Small intestine (tissue), 7 donors: ENCODE data around the gene KRTAP12-2. TPM values are rescaled to one million over a fixed set of nuclear protein-coding genes. Genes with fewer than 3 reads are reported as not detected.
"Not testable (repeated sequence)": the region's sequence is repeated elsewhere in the genome, so short reads cannot be mapped to it uniquely, and the experiment has no call there.

Source experiments
- DNase-seq, 2 donors: peaks; one replicate each; pipeline versions ENCODE4 v3.0.0 to v3.0.0-alpha.2; 2013
- FAIRE-seq: peaks from 2 replicates; lab custom pipeline; 2012; peaks lifted over from hg19 to GRCh38; lab: Jason Lieb, UNC
- H3K27ac ChIP-seq, 3 donors: one replicate each; pipeline ENCODE4 v1.5.1; 2013; ENCODE audit warnings: low read length in 2 of 3, mild to moderate bottlenecking in 2 of 3, control low read depth in 1 of 3, inconsistent platforms in 1 of 3, low read depth in 1 of 3, moderate library complexity in 1 of 3
- H3K27me3 ChIP-seq, 3 donors: one replicate each; pipeline ENCODE4 v1.6.1; 2013; ENCODE audit warnings: low read length in 3 of 3, inconsistent platforms in 1 of 3; ENCODE audit not compliant: control insufficient read depth in 3 of 3, insufficient read depth in 3 of 3
- H3K36me3 ChIP-seq, 3 donors: one replicate each; pipeline ENCODE4 v1.6.1; 2013; ENCODE audit warnings: low read length in 3 of 3, inconsistent platforms in 1 of 3, low read depth in 1 of 3, mild to moderate bottlenecking in 1 of 3, moderate library complexity in 1 of 3; ENCODE audit not compliant: control insufficient read depth in 3 of 3, insufficient read depth in 2 of 3
- H3K4me1 ChIP-seq, 3 donors: one replicate each; pipeline ENCODE4 v1.6.1; 2013; ENCODE audit warnings: low read length in 2 of 3, inconsistent platforms in 1 of 3, low read depth in 1 of 3, mild to moderate bottlenecking in 1 of 3, moderate library complexity in 1 of 3; ENCODE audit not compliant: control insufficient read depth in 3 of 3, insufficient read depth in 2 of 3
- H3K4me3 ChIP-seq, 3 donors: one replicate each; pipeline ENCODE4 v1.5.1; 2013; ENCODE audit warnings: low read length in 3 of 3, control low read depth in 1 of 3, inconsistent platforms in 1 of 3, low read depth in 1 of 3, mild to moderate bottlenecking in 1 of 3, moderate library complexity in 1 of 3
- H3K9me3 ChIP-seq, 2 donors: one replicate each; pipeline ENCODE4 v1.6.1; 2013; ENCODE audit warnings: low read depth in 1 of 2, low read length in 1 of 2; ENCODE audit not compliant: control insufficient read depth in 2 of 2, insufficient read depth in 1 of 2
- WGBS, 3 donors: extraction: QIAGEN DNeasy Blood & Tissue Kit; methylation state at CpG; one replicate each; pipeline ENCODE4 v1.1.7; 2013; 5-methylcytosine and 5-hydroxymethylcytosine counted together
- polyA plus RNA-seq, 4 donors: library from polyadenylated mRNA; stranded (reverse) in 3 of 4; unstranded in 1 of 4; fragments of 200-250 nt in 3 of 4; fragments of 120-200 nt in 1 of 4; gene quantifications; one replicate each; pipeline versions ENCODE4 v1.2.1 to v1.2.3, GENCODE V29; 2013
- donor health status: healthy with polysubstance abuse.
- donor health status: control.
- donor health status: control.
- donor health status: Bipolar disorder and iron deficiency.
- donor health status: healthy.

KRTAP12-2 gene
- polyA plus RNA-seq, 4 donors = not detected

- Histone ChIP-seq H3K9me3 (no peaks in the 10 kb centered on the region), H3K36me3 (no peaks in the 10 kb centered on the region), H3K4me3 (no peak overlapping the region), H3K27ac (peak overlapping the region in 1 of 3 donors; percentile 58), H3K27me3 (peaks cover 0 to 50% (median 12%) of the 10 kb centered on the region in 3 donors), H3K4me1 (peaks cover 0 to 12% (median 0%) of the 10 kb centered on the region in 3 donors)
- 24 to 35% (median 33%) methylated on average over 32 to 35 of the region's 35 CpGs for WGBS, 3 donors
- FAIRE-seq (no peak), DNase-seq (peak in 1 of 2 donors; percentile 58)
Measured at GRCh38 chr21:44697811-44698734, 31.3 kb upstream of the KRTAP12-2 start.

- peaks cover 0 to 46% (median 12%) of the 10 kb centered on the region in 3 donors for H3K27me3 ChIP-seq
- H3K4me1 ChIP-seq = peaks cover 0 to 12% (median 0%) of the 10 kb centered on the region in 3 donors
- not testable (repeated sequence) for H3K4me3 ChIP-seq, H3K9me3 ChIP-seq, DNase-seq, FAIRE-seq, H3K36me3 ChIP-seq
- peak within 1 kb of the TSS in 1 of 3 donors; percentile 47 for H3K27ac ChIP-seq
- whole genome bisulfite sequencing, 3 donors = 27 to 50% (median 37%) methylated on average over 13 to 21 of the region's 21 CpGs
Measured at GRCh38 chr21:44697172-44697810, 30.6 kb upstream of the KRTAP12-2 start, which contains the start of gene KRTAP10-12. Gene KRTAP10-12 (plus strand): TSS chr21:44697172. CDS start chr21:44697202, 30 bp downstream.

GRCh38 chr21:44696572-44696971, 29.8 kb upstream of the KRTAP12-2 start:
- WGBS, 3 donors = 56 to 72% (median 64%) methylated on average over 10 of the region's 10 CpGs
- Histone ChIP-seq H3K4me1 (peaks cover 0 to 12% (median 0%) of the 10 kb centered on the region in 3 donors), H3K27me3 (peaks cover 0 to 41% (median 12%) of the 10 kb centered on the region in 3 donors), H3K36me3 (no peaks in the 10 kb centered on the region), H3K27ac (no peak overlapping the region), H3K4me3 (no peak overlapping the region), H3K9me3 (no peaks in the 10 kb centered on the region)
- FAIRE-seq (no peak), DNase-seq (no peak)

GRCh38 chr21:44695641-44696040, 28.9 kb upstream of the KRTAP12-2 start:
- Histone ChIP-seq H3K9me3 (no peaks in the 10 kb centered on the region), H3K27ac (no peak overlapping the region), H3K27me3 (peaks cover 0 to 34% (median 12%) of the 10 kb centered on the region in 3 donors), H3K36me3 (no peaks in the 10 kb centered on the region), H3K4me1 (peaks cover 0 to 12% (median 0%) of the 10 kb centered on the region in 3 donors), H3K4me3 (no peak overlapping the region)
- FAIRE-seq (no peak), DNase-seq (no peak)
- WGBS, 3 donors = 69 to 81% (median 80%) methylated on average over 8 of the region's 8 CpGs

- H3K4me1 ChIP-seq = peaks cover 0 to 12% (median 0%) of the 10 kb centered on the region in 3 donors
- FAIRE-seq (no peak), DNase-seq (no peak)
- H3K36me3 ChIP-seq = no peaks in the 10 kb centered on the region
- H3K4me3 ChIP-seq = no peak overlapping the region
- WGBS, 3 donors = 56 to 65% (median 64%) methylated on average over 8 of the region's 8 CpGs
- no peaks in the 10 kb centered on the region for H3K9me3 ChIP-seq
- H3K27me3 ChIP-seq = peaks cover 0 to 29% (median 10%) of the 10 kb centered on the region in 3 donors
- H3K27ac ChIP-seq = no peak overlapping the region
Measured at GRCh38 chr21:44695184-44695583, 28.5 kb upstream of the KRTAP12-2 start.

GRCh38 chr21:44694776-44695175, 28.0 kb upstream of the KRTAP12-2 start:
- peaks cover 0 to 26% (median 10%) of the 10 kb centered on the region in 3 donors for H3K27me3 ChIP-seq
- DNase-seq (no peak), FAIRE-seq (no peak)
- no peak overlapping the region for H3K27ac ChIP-seq
- WGBS, 3 donors = 64 to 67% (median 65%) methylated on average over 11 of the region's 11 CpGs
- H3K9me3 ChIP-seq = no peaks in the 10 kb centered on the region
- H3K4me3 ChIP-seq = no peak overlapping the region
- no peaks in the 10 kb centered on the region for H3K36me3 ChIP-seq
- peaks cover 0 to 12% (median 0%) of the 10 kb centered on the region in 3 donors for H3K4me1 ChIP-seq

GRCh38 chr21:44692798-44693512, 26.2 kb upstream of the KRTAP12-2 start:
- Histone ChIP-seq H3K36me3 (no peaks in the 10 kb centered on the region), H3K4me1 (peaks cover 0 to 3% (median 0%) of the 10 kb centered on the region in 3 donors), H3K9me3 (no peaks in the 10 kb centered on the region), H3K27me3 (peaks cover 0 to 15% (median under 1%) of the 10 kb centered on the region in 3 donors), H3K27ac (no peak overlapping the region), H3K4me3 (no peak overlapping the region)
- DNase-seq = no peak
- no peak for FAIRE-seq
- WGBS, 3 donors = 47 to 50% (median 48%) methylated on average over 2 of the region's 2 CpGs

- no peaks in the 10 kb centered on the region for H3K4me1 ChIP-seq
- no peaks in the 10 kb centered on the region for H3K9me3 ChIP-seq
- H3K36me3 ChIP-seq = no peaks in the 10 kb centered on the region
- no peak overlapping the region for H3K27ac ChIP-seq
- DNase-seq (no peak), FAIRE-seq (no peak)
- WGBS, 3 donors = 54 to 66% (median 56%) methylated on average over 2 of the region's 2 CpGs
- H3K4me3 ChIP-seq = no peak overlapping the region
- peaks cover 0 to 18% (median 5%) of the 10 kb centered on the region in 3 donors for H3K27me3 ChIP-seq
Measured at GRCh38 chr21:44691686-44692085, 25.0 kb upstream of the KRTAP12-2 start.
